HG03139 (cell line): ENCODE results near the gene ZNF846.
"Not testable (repeated sequence)": the region's sequence is repeated elsewhere in the genome, so short reads cannot be mapped to it uniquely, and the experiment has no call there.

Experiments used
- ATAC-seq: cut with Tn5 transposase; IDR thresholded peaks from one replicate; pipeline ENCODE4 v1.9.1; 2021; ENCODE audit not compliant: unreplicated experiment

Gene ZNF846

DNA sequence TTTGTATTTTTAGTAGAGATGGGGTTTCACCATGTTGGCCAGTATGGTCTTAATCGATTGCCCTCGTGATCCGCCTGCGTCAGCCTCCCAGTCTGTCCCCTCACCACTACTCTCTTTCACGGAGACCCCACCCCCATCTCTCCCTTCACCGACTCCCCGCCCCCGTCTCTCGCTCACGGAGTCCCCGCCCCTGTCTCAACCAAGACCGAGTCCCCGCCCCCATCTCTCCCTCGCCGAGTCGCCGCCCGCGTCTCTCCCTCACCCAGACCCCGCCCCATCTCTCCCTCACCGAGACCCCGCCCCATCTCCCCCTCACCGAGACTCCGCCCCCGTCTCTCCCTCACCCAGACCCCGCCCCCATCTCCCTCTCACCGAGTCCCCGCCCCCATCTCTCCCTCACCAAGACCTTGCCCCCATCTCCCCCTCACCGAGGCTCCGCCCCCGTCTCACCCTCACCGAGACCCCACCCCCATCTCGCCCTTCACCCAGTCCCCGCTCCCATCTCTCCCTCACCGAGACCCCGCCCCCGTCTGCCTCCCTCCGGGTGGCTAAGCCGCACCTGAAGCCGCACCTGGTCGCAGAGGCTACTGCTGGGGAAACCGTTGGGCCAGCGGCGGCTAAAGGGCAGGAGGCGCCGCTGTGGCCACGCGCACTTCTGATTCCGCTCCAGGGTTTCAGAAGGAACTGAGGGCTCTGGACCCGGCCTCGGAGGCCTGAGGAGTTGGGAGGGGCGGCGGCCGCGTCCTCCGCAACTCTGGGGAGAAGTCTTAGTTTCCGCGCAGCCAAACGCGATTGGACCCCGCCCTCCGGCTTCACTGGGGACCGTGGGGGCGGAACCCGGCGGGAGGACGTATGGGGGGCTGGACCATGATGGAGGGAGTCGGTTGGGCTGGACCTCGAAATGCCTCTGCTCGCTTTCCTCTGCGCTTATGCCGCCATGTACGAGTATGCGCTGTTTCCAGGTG lies 17.1 kb upstream of the ZNF846 start:
- ATAC-seq = peak; percentile 73

DNA sequence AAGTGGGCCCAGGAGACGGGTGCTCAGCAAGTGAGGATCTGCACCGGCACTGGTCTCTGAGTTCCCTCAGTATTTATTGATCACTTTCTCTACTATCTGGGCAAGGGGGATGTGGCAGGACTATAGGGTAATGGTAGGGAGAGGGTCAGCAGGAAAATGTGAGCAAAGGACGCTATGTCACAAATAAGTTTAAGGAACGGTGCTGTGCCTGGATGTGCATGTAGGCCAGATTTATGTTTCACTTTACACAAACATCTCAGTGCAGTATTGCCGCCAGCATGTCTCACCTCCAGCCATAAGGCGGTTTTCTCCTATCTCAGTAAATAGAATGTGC lies 15.6 kb upstream of the ZNF846 start:
- ATAC-seq = not testable (repeated sequence)

DNA sequence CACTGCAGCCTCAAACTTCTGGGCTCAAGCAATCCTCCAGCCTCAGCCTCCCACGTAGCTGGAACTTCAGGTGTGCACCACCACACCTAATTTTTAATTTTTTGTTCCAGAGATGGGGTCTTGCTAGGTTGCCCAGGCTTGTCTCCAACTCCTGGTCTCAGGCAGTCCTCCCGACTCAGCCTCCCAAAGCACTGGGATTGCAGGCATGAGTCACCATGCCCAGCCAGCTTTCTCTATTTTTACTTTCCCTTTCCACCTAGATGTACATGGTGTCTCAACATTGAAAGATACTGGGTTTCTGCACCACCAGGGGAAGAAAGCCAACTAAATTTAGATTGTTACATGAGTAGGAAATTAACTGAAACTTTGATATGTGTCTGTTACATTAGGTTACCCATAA lies 13.8 kb upstream of the ZNF846 start:
- ATAC-seq = no peak

DNA sequence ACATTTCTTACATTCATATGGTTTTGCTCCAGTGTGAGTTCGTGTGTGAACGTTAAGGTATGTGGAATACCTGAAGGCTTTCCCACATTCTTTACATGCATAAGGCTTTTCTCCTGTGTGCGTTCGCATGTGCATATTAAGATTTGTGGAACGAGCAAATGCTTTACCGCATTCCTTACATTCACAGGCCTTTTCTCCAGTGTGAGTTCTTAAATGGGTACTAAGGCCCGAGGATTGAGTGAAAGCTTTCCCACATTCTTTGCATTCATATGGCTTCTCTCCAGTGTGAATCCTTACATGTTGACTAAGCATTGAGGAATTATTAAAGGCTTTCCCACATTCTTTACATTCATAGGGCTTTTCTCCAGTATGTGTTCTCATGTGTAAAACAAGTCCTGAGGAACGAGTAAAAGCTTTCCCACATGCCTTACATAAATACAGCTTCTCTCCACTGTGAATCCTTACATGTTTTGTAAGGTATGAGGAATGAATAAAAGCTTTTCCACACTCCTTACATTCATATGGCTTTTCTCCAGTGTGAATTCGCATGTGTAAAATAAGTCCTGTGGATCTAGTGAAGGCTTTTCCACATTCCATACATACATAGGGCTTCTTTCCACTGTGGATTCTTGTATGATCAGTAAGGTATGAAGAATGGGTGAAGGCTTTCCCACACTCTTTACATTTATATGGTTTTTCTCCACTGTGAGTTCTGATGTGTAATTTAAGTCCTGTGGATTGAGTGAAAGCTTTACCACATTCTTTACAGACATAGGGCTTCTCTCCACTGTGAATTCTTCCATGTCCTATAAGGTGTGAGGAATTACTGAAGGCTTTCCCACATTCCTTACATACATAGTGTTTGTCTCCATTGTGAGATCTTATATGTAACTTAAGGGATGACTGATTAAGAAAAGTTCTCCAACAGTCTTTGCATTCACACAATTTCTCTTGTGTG lies 10.7 kb downstream of the ZNF846 start:
- no peak for ATAC-seq

DNA sequence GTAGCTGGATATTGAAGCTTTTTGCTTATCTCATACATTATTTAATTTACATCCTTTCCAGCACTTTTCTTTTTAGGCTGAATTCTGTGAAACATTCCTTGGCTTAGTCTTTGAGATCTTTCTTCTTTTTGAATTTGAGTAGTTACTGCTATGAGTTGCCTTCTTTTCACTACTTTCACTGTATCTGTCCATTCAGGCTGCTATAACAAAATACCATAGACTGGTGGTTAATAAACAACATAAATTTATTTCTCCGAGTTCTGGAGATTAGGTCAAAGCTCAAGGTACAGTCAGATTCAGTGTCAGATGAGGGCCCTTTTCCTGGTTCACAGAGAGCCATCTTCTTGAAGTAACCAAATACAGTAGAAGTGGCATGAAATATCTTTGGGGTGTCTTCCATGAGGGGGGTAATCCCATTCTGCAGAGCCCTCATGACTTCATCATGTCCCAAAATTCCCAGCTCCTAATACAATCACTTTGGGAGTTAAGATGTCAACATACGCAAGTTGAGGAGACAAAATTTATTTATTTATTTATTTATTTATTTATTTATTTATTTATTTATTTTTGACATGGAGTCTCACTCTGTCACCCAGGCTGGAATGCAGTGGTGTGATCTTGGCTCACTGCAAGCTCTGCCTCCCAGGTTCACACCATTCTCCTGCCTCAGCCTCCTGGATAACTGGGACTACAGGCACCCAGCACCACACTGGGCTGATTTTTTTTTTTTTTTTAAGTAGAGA lies 15.7 kb downstream of the ZNF846 start:
- no peak for ATAC-seq

DNA sequence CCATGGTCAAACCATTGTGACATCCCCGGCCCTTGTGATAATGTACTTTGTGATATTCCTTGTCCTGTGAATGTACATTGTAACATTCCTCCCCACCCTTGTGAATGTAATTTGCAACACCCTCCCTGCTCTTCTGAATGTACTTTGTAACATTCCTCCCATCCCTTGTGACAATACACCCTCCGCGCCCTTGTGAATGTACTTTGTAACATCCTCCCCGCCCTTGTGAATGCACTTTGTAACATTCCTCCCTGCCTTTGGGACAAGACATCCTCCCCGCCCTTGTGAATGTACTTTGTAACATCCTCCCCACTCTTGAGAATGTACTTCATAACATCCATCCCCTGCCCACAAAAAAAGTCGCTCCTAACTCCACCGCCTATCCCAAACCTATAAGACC lies 17.1 kb downstream of the ZNF846 start:
- no peak for ATAC-seq

DNA sequence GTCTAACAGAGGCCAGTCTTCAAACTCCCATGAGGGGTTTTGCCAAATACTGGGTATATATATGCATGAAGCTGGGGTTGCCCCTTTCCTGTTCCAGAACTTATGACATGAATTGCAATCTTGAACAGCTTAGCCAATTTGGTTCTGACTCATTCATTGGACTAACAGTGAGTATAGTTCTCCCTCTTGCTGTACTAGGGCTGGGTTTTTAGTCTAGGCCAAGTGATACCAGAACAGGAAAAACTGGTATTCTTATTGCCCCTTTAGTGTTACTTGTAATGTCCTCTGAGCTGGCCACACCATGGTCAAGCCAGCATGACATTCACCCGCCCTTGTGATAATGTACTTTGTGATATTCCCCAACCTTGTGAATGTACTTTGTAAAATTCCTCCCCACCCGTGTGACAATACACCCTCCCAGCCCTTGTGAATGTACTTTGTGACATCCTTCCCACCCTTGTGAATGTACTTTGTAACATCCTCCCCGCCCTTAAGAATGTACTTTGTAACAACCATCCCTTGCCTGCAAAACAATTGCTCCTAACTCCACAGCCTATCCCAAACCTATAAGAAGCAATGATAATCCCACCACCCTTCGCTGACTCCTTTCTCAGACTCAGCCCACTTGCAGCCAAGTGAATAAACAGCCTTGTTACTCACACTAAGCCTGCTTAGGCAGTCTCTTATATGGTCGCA lies 26.9 kb downstream of the ZNF846 start:
- ATAC-seq = no peak

DNA sequence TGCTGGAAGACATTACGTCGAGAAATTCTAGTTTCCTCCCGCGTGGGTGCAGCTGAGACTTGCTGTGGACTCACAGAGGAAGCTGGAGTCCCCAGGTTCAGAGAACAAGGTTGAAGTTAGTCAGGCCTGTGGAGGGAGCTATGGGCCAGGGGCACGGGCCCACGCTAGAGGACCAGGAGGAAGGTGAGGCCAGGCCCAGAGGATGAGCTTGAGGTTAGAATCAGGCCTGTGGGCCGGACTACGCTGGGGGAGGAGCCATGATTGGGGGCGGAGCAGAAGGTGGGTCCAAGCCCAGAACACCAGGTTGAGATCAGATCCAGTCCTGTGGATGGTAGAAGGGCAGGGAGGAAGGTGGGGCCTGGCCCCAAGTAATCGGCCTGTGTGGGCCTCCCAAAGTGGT lies 32.6 kb downstream of the ZNF846 start:
- no peak for ATAC-seq

DNA sequence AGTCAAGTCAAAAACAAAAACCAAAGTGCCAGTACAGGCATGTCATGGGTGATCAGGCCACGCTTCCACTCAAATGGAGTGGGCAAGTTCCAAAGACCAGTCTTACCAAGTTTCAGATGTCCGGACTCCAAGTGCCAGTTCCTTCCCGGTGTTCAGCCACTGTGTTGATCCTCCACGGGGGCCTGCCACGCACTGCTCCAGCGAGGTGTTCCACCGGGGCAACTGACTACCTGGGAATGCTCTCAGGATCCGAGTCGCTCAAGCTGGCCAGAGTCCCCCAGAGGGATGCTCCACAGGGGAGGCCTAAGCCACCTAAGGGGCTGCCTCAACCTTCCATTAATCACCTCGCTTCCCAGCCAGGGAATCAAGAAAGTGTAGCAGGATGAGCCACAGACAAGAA lies 38.5 kb downstream of the ZNF846 start:
- not testable (repeated sequence) for ATAC-seq

DNA sequence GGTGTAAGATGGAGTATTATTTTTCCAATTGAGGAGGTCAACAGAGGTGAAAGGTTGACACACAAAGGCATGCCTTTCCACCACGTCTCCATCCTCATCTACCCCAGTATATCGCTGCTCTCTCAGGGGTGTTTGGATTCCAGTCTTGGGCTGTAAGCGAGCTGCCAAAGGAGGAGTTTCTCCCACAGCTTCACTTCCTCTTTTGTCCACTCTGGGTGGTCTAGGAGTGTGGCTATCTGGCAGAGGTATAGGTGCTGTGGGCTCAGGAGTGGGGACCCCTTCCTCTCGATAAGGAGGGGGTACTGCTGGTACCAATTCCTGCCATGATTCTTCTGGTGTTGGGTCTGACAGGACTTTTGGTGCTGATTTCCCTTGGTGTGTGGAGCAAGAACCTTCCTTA lies 39.4 kb downstream of the ZNF846 start:
- no peak for ATAC-seq

DNA sequence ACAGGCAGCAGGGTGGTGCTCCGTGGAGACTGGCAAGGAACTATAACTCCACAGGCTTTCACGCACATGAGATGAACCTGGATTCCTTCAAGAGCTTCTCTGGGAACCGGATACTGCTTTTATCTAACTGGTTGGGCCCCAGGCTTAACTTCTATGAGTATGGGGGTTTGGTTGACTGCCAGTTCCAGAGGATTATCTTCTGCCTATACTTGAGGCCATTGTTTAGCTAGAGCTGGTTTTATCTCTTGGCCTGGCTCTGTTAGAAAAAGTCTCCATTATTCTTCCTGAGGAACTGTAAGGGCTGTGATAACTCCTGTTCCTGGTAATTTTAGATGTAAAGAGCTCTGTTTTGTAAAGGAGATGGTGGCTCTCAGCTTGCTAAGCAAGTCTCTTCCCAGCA lies 40.9 kb downstream of the ZNF846 start:
- ATAC-seq = no peak

DNA sequence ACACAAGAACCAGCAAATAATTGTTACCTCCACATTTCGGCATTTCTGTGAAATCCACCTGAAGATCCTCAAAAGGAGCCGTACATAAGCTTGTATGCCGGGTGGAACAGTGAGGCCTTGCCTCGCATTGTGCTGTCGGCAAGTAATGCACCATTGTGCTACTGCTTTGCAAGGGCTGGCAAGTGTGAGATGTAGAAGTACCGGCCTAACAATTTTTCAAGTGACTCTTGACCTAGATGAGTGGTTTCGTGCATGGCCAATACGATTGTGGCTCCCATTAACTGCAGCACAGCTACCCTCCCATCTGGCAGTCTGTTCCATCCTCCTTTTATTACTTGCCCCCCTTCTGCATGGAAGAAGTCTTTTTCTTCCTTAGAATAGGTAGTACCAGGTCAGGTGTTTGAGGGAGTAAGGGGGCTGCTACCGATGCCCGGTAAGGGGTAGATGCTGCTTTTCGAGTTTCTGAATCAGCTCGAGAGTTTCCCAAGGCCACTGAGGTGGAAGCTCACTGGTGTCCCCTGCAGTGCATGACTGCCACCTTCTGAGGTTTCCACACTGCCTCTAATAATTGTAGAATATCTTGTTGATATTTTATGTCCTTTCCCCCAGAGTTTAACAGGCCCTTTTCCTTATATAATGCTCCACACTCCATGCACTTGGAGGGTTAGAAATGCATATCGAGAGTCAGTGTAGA lies 42.9 kb downstream of the ZNF846 start:
- ATAC-seq = not testable (repeated sequence)

DNA sequence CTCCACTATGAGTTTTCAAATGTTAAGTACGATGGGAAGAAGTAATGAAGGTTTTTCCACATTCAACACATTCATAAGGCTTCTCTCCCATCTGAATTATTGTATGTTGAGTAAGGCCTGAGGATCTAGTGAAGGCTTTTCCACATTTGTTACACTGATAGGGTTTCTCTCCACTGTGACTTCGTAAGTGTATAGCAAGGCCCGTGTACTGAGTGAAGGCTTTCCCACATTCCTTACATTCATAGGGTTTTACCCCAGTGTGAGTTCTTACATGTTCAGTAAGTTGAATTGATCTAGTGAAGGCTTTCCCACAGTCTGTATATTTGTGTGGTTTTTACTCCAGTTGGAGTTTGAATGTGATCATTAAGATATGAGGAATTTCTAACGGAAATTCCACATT lies 44.4 kb downstream of the ZNF846 start:
- no peak for ATAC-seq

DNA sequence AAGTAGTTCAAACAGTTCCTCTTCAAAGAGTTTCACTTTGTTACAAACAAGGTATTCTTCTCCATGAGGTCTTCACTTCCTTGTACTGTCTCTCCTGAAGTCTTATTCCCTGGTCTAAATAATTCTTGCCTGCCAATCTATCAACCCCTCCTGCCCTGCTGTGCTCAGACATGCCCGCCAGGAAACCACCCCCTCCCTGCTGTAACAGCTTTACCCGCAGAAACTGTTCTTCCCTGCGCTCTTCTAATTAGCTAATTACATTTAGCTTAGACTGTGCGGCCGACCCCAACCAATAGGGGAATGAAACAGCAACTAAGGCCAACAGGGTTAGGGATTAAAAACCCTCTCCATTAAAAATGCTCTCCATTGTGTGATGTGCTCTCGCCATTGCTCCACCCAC lies 46.7 kb downstream of the ZNF846 start:
- ATAC-seq = no peak

DNA sequence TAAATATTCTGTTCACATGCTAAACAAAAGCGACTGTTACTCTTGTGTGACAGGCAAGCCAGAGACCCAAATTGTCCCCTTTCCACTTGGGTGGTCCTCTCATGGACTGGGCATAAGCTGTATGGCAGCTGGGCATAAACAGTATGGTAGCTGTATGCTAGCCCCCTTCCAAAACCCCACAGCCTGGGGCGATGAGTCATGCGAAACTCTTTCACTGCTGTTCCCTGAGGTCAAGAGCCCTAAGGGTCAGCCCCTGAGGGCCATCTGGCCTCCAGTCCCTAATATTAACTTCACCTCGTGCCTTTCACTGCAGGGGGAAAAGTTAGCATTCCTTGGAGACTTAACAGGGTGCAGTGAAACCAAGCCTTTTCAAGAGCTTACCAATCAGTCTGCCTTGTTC lies 48.0 kb downstream of the ZNF846 start:
- ATAC-seq = no peak

DNA sequence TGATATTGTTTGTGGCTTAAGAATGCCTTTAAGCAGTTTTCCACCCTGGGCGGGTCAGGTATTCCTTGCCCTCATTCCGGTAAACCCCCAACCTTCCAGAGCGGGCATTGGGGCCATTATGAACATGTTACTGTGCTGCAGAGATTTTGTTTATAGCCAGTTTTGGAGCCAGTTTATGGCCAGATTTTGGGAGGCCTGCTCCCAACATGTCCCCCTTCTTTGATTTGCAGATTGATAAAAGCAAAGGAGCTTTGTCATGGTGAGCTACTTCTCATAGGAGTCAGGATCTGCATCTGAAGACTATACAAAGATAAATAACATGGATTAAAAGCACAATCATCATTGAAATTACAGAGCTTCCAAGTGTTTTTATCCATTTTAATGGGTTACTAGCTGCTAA lies 56.7 kb downstream of the ZNF846 start:
- no peak for ATAC-seq

DNA sequence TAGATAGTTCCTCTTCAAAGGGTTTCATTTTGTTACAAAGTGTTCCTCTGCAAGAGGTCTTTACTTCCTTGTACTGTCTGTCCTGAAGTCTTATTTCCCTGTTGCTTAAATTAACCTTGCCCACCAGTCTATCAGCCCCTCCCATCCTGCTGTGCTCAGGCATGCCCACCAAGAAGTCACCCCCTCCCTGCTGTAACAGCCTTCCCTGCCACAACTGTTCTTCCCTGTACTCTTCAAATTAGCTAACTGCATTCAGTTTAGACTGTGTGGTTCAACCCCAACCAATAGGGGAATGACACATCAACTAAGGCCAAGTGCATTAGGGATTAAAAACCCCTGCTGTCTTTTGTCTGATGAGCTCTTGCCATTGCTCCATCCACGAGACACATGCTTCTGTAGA lies 59.2 kb downstream of the ZNF846 start:
- ATAC-seq = no peak

DNA sequence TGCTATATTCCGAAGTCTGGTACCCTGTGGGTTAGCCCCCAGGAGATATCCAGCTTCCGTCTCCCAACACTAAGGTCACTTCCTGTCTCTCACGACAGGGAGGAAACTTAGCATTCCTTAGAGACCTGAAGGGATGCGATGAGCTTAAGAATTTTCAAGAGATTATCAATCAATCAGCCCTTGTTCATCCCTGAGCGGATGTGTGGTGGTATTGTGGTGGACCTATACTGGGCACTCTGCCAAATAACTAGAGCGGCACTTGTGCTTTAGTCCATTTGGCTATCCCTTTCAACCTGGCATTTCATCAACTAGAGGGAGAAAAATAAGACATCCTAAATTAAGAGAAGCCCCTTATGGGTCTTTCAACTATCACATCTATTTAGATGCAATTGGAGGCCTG lies 62.7 kb downstream of the ZNF846 start:
- ATAC-seq = no peak

DNA sequence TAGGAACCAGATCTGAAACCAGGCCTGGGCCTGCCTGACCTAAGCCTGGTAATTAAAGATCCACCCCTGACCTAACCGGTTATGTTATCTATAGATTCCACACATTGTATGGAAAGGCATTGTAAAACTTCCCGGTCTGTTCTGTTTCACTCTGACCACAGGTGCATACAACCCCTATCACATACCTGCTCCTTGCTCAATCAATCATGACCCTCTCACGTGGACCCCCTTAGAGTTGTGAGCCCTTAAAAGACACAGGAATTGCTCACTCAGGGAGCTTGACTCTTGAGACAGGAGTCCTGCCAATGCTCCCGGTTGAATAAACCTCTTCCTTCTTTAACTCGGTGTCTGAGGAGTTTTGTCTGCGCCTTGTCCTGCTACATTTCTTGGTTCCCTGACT lies 66.4 kb downstream of the ZNF846 start:
- no peak for ATAC-seq
